SK-N-SH (cell line): ENCODE measurements around the gene RAB15. TPM values are rescaled to one million over a fixed set of nuclear protein-coding genes. Genes with fewer than 3 reads are reported as not detected.

Experiments used
- CTCF ChIA-PET: fragments of 300-600, 350-600 bp; formaldehyde crosslinking; extraction: SDS; loops from one replicate; lab custom pipeline; 2021; lab: Yijun Ruan, JAX
- POLR2A ChIA-PET: fragments of 350-600 bp; sonication (Branson Sonifier 250); formaldehyde crosslinking; extraction: SDS; loops from one replicate; lab custom pipeline; 2020; ENCODE audit warnings: antibody characterized with exemption, inconsistent platforms; lab: Yijun Ruan, JAX
- DNase-seq: peaks from one replicate; pipeline ENCODE4 v3.0.0; 2012
- H2AFZ ChIP-seq: fragments of 200-600 bp; sonication (generic); 2 replicates; pipeline ENCODE4 v1.8.1; 2016; ENCODE audit warnings: antibody characterized with exemption, mild to moderate bottlenecking, low read depth
- H3F3A ChIP-seq: fragments of 200-600 bp; sonication (generic); replicated peaks from 2 replicates; pipeline ENCODE3; 2016; ENCODE audit warnings: antibody characterized with exemption, mild to moderate bottlenecking; ENCODE audit not compliant: insufficient read depth
- H3K27ac ChIP-seq, 2 experiments: fragments of 200-500 bp in 1 of 2; fragments of 200-600 bp in 1 of 2; sonication (Bioruptor generic) in 1 of 2; sonication (generic), shearing (Covaris generic) in 1 of 2; 2 replicates each; pipeline versions ENCODE4 v1.5.1 to v1.6.1; 2014 to 2016; ENCODE audit warnings: low read depth in 2 of 2, inconsistent platforms in 1 of 2, low read length in 1 of 2, mild to moderate bottlenecking in 1 of 2, mixed read lengths in 1 of 2
- H3K27me3 ChIP-seq: fragments of 200-600 bp; sonication (generic), shearing (Covaris generic); 2 replicates; pipeline ENCODE4 v1.6.1; 2016; ENCODE audit warnings: mixed run types; ENCODE audit not compliant: insufficient read depth
- H3K36me3 ChIP-seq, 2 experiments: fragments of 200-500 bp in 1 of 2; fragments of 200-600 bp in 1 of 2; sonication (Bioruptor generic) in 1 of 2; sonication (generic) in 1 of 2; replicated peaks in 1 of 2; 2 replicates each; pipeline versions ENCODE3 to v1.5.1; 2014 to 2016; ENCODE audit warnings: low read length in 1 of 2, mild to moderate bottlenecking in 1 of 2; ENCODE audit not compliant: insufficient read depth in 2 of 2, control insufficient read depth in 1 of 2
- H3K4me1 ChIP-seq, 2 experiments: fragments of 200-500 bp in 1 of 2; fragments of 200-600 bp in 1 of 2; sonication (Bioruptor generic) in 1 of 2; sonication (generic), shearing (Covaris generic) in 1 of 2; 2 replicates each; pipeline versions ENCODE4 v1.5.1 to v1.6.1; 2014 to 2016; ENCODE audit warnings: low read depth in 1 of 2, low read length in 1 of 2, mixed run types in 1 of 2; ENCODE audit not compliant: insufficient read depth in 2 of 2, control insufficient read depth in 1 of 2
- H3K4me2 ChIP-seq: fragments of 200-600 bp; sonication (generic), shearing (Covaris generic); 2 replicates; pipeline ENCODE4 v1.6.1; 2017; ENCODE audit warnings: mixed run types
- H3K4me3 ChIP-seq, 2 experiments: fragments of 200-500 bp in 1 of 2; fragments of 200-600 bp in 1 of 2; sonication (Bioruptor generic) in 1 of 2; sonication (generic), shearing (Covaris generic) in 1 of 2; 2 replicates each; pipeline versions ENCODE4 v1.5.1 to v1.8.1; 2014 to 2016; ENCODE audit warnings: low read depth in 2 of 2, inconsistent platforms in 1 of 2, low read length in 1 of 2, mild to moderate bottlenecking in 1 of 2, mixed read lengths in 1 of 2, moderate library complexity in 1 of 2
- H3K79me2 ChIP-seq: fragments of 200-600 bp; sonication (generic); 2 replicates; pipeline ENCODE4 v1.8.1; 2017; ENCODE audit warnings: mild to moderate bottlenecking; ENCODE audit not compliant: insufficient read depth
- H3K9ac ChIP-seq: fragments of 200-600 bp; sonication (generic); 2 replicates; pipeline ENCODE4 v1.6.1; 2017; ENCODE audit warnings: mixed run types
- H3K9me2 ChIP-seq: fragments of 200-600 bp; sonication (generic); 2 replicates; pipeline ENCODE4 v1.6.1; 2017; ENCODE audit warnings: mixed run types
- H3K9me3 ChIP-seq: fragments of 200-600 bp; sonication (generic); 2 replicates; pipeline ENCODE4 v1.6.1; 2017; ENCODE audit warnings: mixed run types, mild to moderate bottlenecking, moderate library complexity
- H4K20me1 ChIP-seq: fragments of 200-600 bp; sonication (generic); 2 replicates; pipeline ENCODE4 v1.6.1; 2017; ENCODE audit warnings: mild to moderate bottlenecking, mixed run types; ENCODE audit not compliant: insufficient read depth
- CHD2 ChIP-seq: fragments of 150-350 bp; IDR thresholded peaks from 2 replicates; pipeline ENCODE4 v1.6.1; 2018; ENCODE audit warnings: low read length; ENCODE audit not compliant: partially characterized antibody
- CTCF ChIP-seq: fragments of 200-600 bp; sonication (generic); IDR thresholded peaks from 2 replicates; pipeline ENCODE4 v1.6.1; 2017; ENCODE audit warnings: antibody characterized with exemption, mild to moderate bottlenecking, moderate library complexity
- EZH2phosphoT487 ChIP-seq: fragments of 200-600 bp; sonication (generic); IDR thresholded peaks from 2 replicates; pipeline ENCODE4 v1.6.1; 2017; ENCODE audit warnings: low read depth, mixed run types, mild to moderate bottlenecking, antibody characterized with exemption, moderate library complexity, borderline replicate concordance
- FOXJ3 ChIP-seq: sonication (generic); formaldehyde crosslinking; IDR thresholded peaks from 2 replicates; pipeline ENCODE4 v1.5.1; 2020; ENCODE audit warnings: mild to moderate bottlenecking, missing genetic modification reagents
- GATA2 ChIP-seq: sonication (generic); formaldehyde crosslinking; IDR thresholded peaks from 2 replicates; pipeline ENCODE4 v1.5.0; 2020; ENCODE audit warnings: mild to moderate bottlenecking, missing genetic modification reagents
- IRF3 ChIP-seq: fragments of 150-350 bp; IDR thresholded peaks from 2 replicates; pipeline ENCODE4 v1.6.1; 2016; ENCODE audit warnings: mild to moderate bottlenecking, low read depth, low read length
- MXI1 ChIP-seq: IDR thresholded peaks from 2 replicates; pipeline ENCODE4 v1.6.1; 2012; ENCODE audit warnings: mild to moderate bottlenecking, low read depth, low read length, improper control_type of control experiment
- NFIC ChIP-seq: IDR thresholded peaks from 2 replicates; pipeline ENCODE4 v1.4.0; 2012; ENCODE audit warnings: borderline replicate concordance
- NRF1 ChIP-seq: IDR thresholded peaks from 2 replicates; pipeline ENCODE4 v1.6.1; 2012; ENCODE audit warnings: low read depth, mild to moderate bottlenecking, low read length
- POLR2AphosphoS5 ChIP-seq: IDR thresholded peaks from 2 replicates; pipeline ENCODE4 v1.6.1; 2012; ENCODE audit warnings: low read depth, low read length
- RFX5 ChIP-seq: IDR thresholded peaks from 2 replicates; pipeline ENCODE4 v1.6.1; 2012; ENCODE audit warnings: mild to moderate bottlenecking, improper control_type of control experiment, low read length
- SIN3A ChIP-seq: IDR thresholded peaks from 2 replicates; pipeline ENCODE4 v1.6.1; 2012; ENCODE audit warnings: low read depth, mild to moderate bottlenecking, low read length, moderate library complexity, borderline replicate concordance
- TAF1 ChIP-seq: IDR thresholded peaks from 2 replicates; pipeline ENCODE4 v1.6.1; 2012; ENCODE audit warnings: low read depth, mild to moderate bottlenecking, low read length, moderate library complexity, borderline replicate concordance
- WGBS: methylation state at CpG from one replicate; pipeline ENCODE4 v1.1.6; 2017; ENCODE audit warnings: low lambda C conversion rate; 5-methylcytosine and 5-hydroxymethylcytosine counted together
- polyA plus RNA-seq, 3 experiments: library from polyadenylated mRNA; depleted of rRNA; stranded (reverse); fragments of >200 nt; gene quantifications; 2 replicates each; pipeline ENCODE4 v1.2.3, GENCODE V29; 2012

The RAB15 gene
- polyA plus RNA-seq, 1 of the 3 experiments (the other 2 are of a cell fraction), result 14.2 TPM

- H3K27ac ChIP-seq, result no peak overlapping the region
- ChIA-PET CTCF (interaction anchor here (1.3 to 3.4 kb wide), 5 partner anchors 9 to 40 kb away, joined by 4 to 19 read pairs (median 5); partner anchors contain the start of gene FNTB), POLR2A (no interaction called here)
- no peak for DNase-seq
- no peak overlapping the region for H3K4me2 ChIP-seq
- 96% methylated on average over 3 of the region's 3 CpGs for WGBS
- peaks cover 32% of the 10 kb centered on the region for H3K79me2 ChIP-seq
- H3K9me3 ChIP-seq, result no peaks in the 10 kb centered on the region
- no peaks in the 10 kb centered on the region for H3K27me3 ChIP-seq
- no peak overlapping the region for H3K9ac ChIP-seq
- H3F3A ChIP-seq, result peaks cover 5% of the 10 kb centered on the region
- no peaks in the 10 kb centered on the region for H3K9me2 ChIP-seq
- no peaks in the 10 kb centered on the region; a peak in 1 of 4 replicates for H3K4me1 ChIP-seq
- H3K4me3 ChIP-seq, result no peak overlapping the region
- peaks cover 0 to 3% of the 10 kb centered on the region in 2 experiments for H3K36me3 ChIP-seq
- no peak overlapping the region for H2AFZ ChIP-seq
- no peaks in the 10 kb centered on the region for H4K20me1 ChIP-seq
- TF ChIP-seq EZH2phosphoT487 (no peak), IRF3 (no peak), CTCF (no peak), TAF1 (no peak), SIN3A (no peak)
- TF ChIP-seq, all 33 proteins: peak for 0
Measured at GRCh38 chr14:64995291-64995690, 23.2 kb upstream of the RAB15 start.

GRCh38 chr14:64994540-64994939 is 22.4 kb upstream of the RAB15 start:
- Histone ChIP-seq H3K9ac (no peak overlapping the region), H3K9me3 (no peaks in the 10 kb centered on the region), H3F3A (peaks cover 1% of the 10 kb centered on the region), H3K79me2 (peaks cover 35% of the 10 kb centered on the region), H3K36me3 (peaks cover 0 to 3% of the 10 kb centered on the region in 2 experiments), H3K9me2 (no peaks in the 10 kb centered on the region), H3K4me3 (no peak overlapping the region), H3K27me3 (no peaks in the 10 kb centered on the region), H3K4me2 (no peak overlapping the region), H3K27ac (no peak overlapping the region), H3K4me1 (no peaks in the 10 kb centered on the region; a peak in 1 of 4 replicates), H4K20me1 (no peaks in the 10 kb centered on the region), H2AFZ (no peak overlapping the region)
- 93% methylated on average over 2 of the region's 2 CpGs for WGBS
- POLR2A ChIA-PET, result no interaction called here
- TF ChIP-seq MXI1 (no peak), SIN3A (no peak), RFX5 (no peak), NRF1 (no peak), POLR2AphosphoS5 (no peak), FOXJ3 (CRISPR knock-in tag) (no peak), CHD2 (no peak), GATA2 (CRISPR knock-in tag) (no peak), EZH2phosphoT487 (no peak), NFIC (no peak)
- CTCF ChIA-PET, result interaction anchor here (1.3 to 3.4 kb wide), 5 partner anchors 8 to 40 kb away, joined by 4 to 19 read pairs (median 5); partner anchors contain the start of gene FNTB
- DNase-seq, result no peak
